Ovary (tissue), 9 donors: ENCODE measurements around the gene ADARB2. TPM values are rescaled to one million over a fixed set of nuclear protein-coding genes. Genes with fewer than 3 reads are reported as not detected.

Experiments used
- DNase-seq, 5 donors: peaks; one replicate each; pipeline ENCODE4 v3.0.0-alpha.2; 2019 to 2020
- H3K27ac ChIP-seq, 2 donors: fragments of 200-600 bp; one replicate each; pipeline versions ENCODE4 v1.5.1 to v1.8.0; 2019 to 2022
- H3K27me3 ChIP-seq: fragments of 200-600 bp; one replicate; pipeline ENCODE4 v1.8.0; 2022
- H3K36me3 ChIP-seq: fragments of 200-600 bp; sonication (generic); one replicate; pipeline ENCODE4 v1.5.1; 2019
- H3K4me1 ChIP-seq: one replicate; pipeline ENCODE4 v1.8.1; 2013; ENCODE audit warnings: mild to moderate bottlenecking, moderate library complexity; ENCODE audit not compliant: insufficient read depth
- H3K4me3 ChIP-seq: fragments of 200-600 bp; sonication (generic); one replicate; pipeline ENCODE4 v1.5.1; 2017
- H3K9me3 ChIP-seq, 2 donors: fragments of 200-600 bp in 1 of 2; sonication (generic) in 1 of 2; one replicate each; pipeline versions ENCODE4 v1.5.1 to v1.8.1; 2013 to 2019; ENCODE audit warnings: mild to moderate bottlenecking in 1 of 2, moderate library complexity in 1 of 2
- CTCF ChIP-seq, 3 donors: fragments of 450-650 bp in 2 of 3; fragments of 200-600 bp in 1 of 3; IDR thresholded peaks; one replicate each; pipeline versions ENCODE4 v1.5.1 to v1.8.0; 2016 to 2022; ENCODE audit warnings: antibody characterized with exemption in 3 of 3, mild to moderate bottlenecking in 1 of 3
- EP300 ChIP-seq: sonication (generic); formaldehyde crosslinking; IDR thresholded peaks from one replicate; pipeline ENCODE4 v1.6.1; 2017; ENCODE audit warnings: antibody characterized with exemption
- POLR2A ChIP-seq: fragments of 450-650 bp; IDR thresholded peaks from one replicate; pipeline ENCODE4 v1.6.1; 2017; ENCODE audit warnings: antibody characterized with exemption, mild to moderate bottlenecking, moderate library complexity
- WGBS, 3 donors: extraction: QIAGEN DNeasy Blood & Tissue Kit in 1 of 3; methylation state at CpG; one replicate each; pipeline versions ENCODE4 v1.1.5 to v1.1.7; 2013 to 2017; 5-methylcytosine and 5-hydroxymethylcytosine counted together
- intact Hi-C, 4 donors: fragments of 100-400 bp; cut with DNase I; formaldehyde crosslinking; loops; one replicate each; pipeline versions ENCODE4 v1.11.0 to v1.15.1; 2022 to 2023
- polyA plus RNA-seq, 2 donors: library from polyadenylated mRNA; stranded (reverse); fragments of 200-250 nt in 1 of 2; fragments of 350-450 nt in 1 of 2; fragmentation: Illumina TruSeq in 1 of 2; extraction: RNeasy Lipid Tissue Mini Kit (QIAGEN cat#74804) in 1 of 2; gene quantifications; one replicate each; pipeline ENCODE4 v1.2.3, GENCODE V29; 2013 to 2014
- total RNA-seq, 7 donors: library from RNA; depleted of rRNA in 2 of 7; stranded (reverse); fragments of >200 nt in 2 of 7; fragmentation: NEBNext Ultra II Directional in 3 of 7; extraction: Animal tissue kit (Norgen Biotek cat#: 25700) in 3 of 7; gene quantifications; one replicate each; pipeline versions ENCODE4 v1.1.0 to v1.2.4, GENCODE V29; 2016 to 2023
- donor health status: DM: no; HTN: no; CAD: no; lungs with moderate emphysema.
- donor health status: DM: no; HTN: no; CAD: no.
- donor health status: Bipolar disorder and iron deficiency.
- donor health status: DM: yes; HTN: yes; CAD: no.
- donor health status: DM: no; HTN: no; CAD: no.
- donor health status: DM: yes; HTN: yes; CAD: no.

The ADARB2 gene
- total and polyA plus RNA-seq, 9 donors: 0.12 to 2.0 (median 0.36) TPM; not detected in 2

- Histone ChIP-seq H3K36me3 (no peaks in the 10 kb centered on the region), H3K27me3 (no peaks in the 10 kb centered on the region), H3K27ac (no peak overlapping the region), H3K4me1 (no peaks in the 10 kb centered on the region), H3K4me3 (no peak overlapping the region), H3K9me3 (no peaks in the 10 kb centered on the region)
- 59 to 85% (median 71%) methylated on average over 1 of the region's 1 CpG for WGBS, 3 donors
- no peak for TF ChIP-seq POLR2A
- no peak for TF ChIP-seq CTCF (IDR thresholded peaks at IDR 0.05)
- no peak for TF ChIP-seq EP300
- no peak for DNase-seq
- intact Hi-C loops: no loop called here
These were observed 598.8 kb downstream of the ADARB2 start for GRCh38 chr10:1138529-1138928.

DNA sequence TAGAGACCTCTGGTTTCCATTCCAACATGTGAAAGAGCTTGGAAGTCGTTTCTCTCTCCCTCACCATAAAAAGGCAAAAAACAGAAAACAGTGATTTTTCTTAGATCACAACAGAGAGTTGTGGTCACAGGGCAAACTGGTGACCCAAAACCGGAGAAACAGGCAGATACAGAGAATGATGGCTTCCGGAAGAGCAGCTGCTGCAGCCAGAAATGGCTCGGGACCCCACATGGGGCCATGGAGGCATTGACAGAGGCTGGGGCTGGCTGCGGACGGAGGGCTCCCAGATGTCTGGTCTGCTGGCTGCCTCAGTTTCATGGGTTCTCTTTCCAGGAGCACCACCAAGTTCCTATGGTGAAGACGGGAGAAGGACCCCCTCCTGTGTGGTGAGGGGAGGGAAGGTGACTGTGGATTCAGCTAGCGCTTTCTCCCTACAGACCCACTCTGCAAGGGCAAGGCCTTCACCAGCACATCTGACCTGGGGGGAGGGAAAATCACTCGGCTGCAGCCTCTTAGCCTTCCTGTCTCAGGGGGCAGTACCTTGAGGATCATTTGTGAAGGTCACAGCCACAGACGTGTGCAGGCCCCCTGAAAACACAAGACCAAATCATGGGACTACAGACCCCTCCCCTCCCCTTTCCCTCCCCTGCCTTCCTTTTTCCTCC, 599.7 kb downstream of the ADARB2 start:
- no peak for DNase-seq
- no peak overlapping the region for H3K4me3 ChIP-seq
- WGBS, 3 donors: 74 to 80% (median 75%) methylated on average over 10 of the region's 10 CpGs
- no peak overlapping the region for H3K27ac ChIP-seq
- H3K4me1 ChIP-seq: no peaks in the 10 kb centered on the region
- no peak for TF ChIP-seq EP300
- no peaks in the 10 kb centered on the region for H3K9me3 ChIP-seq
- intact Hi-C loops: no loop called here
- no peaks in the 10 kb centered on the region for H3K27me3 ChIP-seq
- no peaks in the 10 kb centered on the region for H3K36me3 ChIP-seq

DNA sequence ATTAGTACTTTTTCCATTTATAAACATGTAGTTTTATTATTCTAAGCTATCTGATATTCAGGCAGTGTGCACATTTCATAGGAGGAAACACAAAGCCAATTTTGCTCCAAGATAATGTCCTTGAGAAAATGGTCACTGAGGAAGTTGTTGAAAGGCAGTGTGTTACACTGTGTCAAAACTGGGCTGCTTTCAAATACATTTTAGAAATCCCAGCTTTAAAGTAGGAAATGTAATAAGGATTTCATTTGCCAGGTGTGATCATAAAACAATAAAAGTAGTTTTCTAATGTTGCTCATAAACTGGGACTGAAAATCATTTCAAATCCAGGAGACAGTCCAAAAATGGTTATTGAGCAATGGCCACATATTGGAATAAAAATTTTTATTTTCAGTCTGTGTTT, 601.1 kb downstream of the ADARB2 start:
- Histone ChIP-seq H3K27ac (no peak overlapping the region), H3K9me3 (no peaks in the 10 kb centered on the region), H3K4me1 (no peaks in the 10 kb centered on the region), H3K27me3 (no peaks in the 10 kb centered on the region), H3K36me3 (no peaks in the 10 kb centered on the region), H3K4me3 (no peak overlapping the region)
- intact Hi-C loops: no loop called here
- no peak for DNase-seq
- TF ChIP-seq CTCF (IDR thresholded peaks at IDR 0.05) (no peak), EP300 (no peak)

DNA sequence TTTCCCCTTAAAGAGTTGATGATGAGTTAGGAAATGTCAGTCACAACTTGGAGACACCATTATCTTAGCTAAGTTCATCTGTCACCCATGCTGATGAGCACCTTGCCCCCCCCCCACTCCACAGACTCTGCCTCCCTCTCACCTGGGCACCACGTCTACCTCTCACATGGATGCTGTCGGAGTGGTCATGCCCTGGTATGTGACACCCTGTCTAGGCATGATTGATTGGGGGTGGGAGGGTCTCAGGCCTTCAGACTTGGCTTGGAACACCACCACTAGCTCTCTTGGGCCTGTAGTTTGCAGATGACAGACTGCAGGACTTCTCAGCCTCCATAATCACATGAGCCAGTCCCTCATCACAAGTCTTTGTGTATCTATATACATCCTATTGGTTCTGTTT, 603.2 kb downstream of the ADARB2 start:
- no peak for DNase-seq
- peaks cover 3% of the 10 kb centered on the region for H3K36me3 ChIP-seq
- intact Hi-C loops: no loop called here
- TF ChIP-seq EP300 (no peak), CTCF (IDR thresholded peaks at IDR 0.05) (no peak), POLR2A (no peak)
- H3K27me3 ChIP-seq: no peaks in the 10 kb centered on the region
- 49 to 68% (median 52%) methylated on average over 2 of the region's 2 CpGs for WGBS, 3 donors
- no peaks in the 10 kb centered on the region for H3K9me3 ChIP-seq
- no peak overlapping the region for H3K4me3 ChIP-seq
- H3K4me1 ChIP-seq: no peaks in the 10 kb centered on the region
- no peak overlapping the region for H3K27ac ChIP-seq

DNA sequence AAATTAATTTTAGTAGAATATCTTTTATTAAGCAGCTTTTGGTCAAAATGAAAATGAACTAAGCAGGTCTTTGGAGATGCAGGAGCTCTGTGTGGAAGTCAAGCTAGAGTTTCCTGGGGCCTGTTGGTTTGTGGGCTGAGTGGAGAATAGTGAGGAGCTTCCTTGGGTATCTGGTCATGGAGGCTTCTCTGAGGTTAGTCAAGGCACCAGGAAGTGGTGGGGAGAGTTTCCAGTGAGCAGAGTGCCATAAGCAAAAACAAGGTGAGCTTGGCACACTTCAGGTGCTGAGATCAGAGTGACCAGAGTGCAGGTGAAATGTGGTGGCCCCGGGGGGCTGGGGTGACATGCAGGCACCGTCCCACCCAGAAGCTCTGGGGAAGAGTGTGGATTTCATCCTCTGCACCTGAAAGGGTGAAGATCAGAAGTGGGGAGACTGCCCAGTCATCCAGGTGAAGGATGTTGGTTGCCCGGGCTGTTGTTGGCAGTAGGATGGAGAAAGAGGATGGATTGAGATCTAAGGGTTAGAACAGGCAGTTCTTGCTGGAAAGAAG, 603.8 kb downstream of the ADARB2 start:
- TF ChIP-seq POLR2A: no peak
- TF ChIP-seq CTCF (IDR thresholded peaks at IDR 0.05): no peak
- no peak for TF ChIP-seq EP300
- Histone ChIP-seq H3K27me3 (no peaks in the 10 kb centered on the region), H3K36me3 (peaks cover 3% of the 10 kb centered on the region), H3K4me1 (no peaks in the 10 kb centered on the region), H3K4me3 (no peak overlapping the region), H3K9me3 (no peaks in the 10 kb centered on the region), H3K27ac (no peak overlapping the region)
- DNase-seq: no peak
- WGBS, 3 donors: 89 to 96% (median 94%) methylated on average over 3 of the region's 3 CpGs
- intact Hi-C loops: no loop called here
